Trophoblast cell (in vitro differentiated cells and primary cell): ENCODE results near the gene PUS3.

ENCODE experiments used
- DNase-seq, 2 donors: peaks; one replicate each; pipeline ENCODE4 v3.0.0-alpha.2; 2016
- H2AFZ ChIP-seq: 2 replicates; pipeline ENCODE4 v1.6.1; 2013; ENCODE audit warnings: low read length, moderate library complexity, mild to moderate bottlenecking; ENCODE audit not compliant: insufficient read depth, poor library complexity
- H2AK5ac ChIP-seq: 2 replicates; pipeline ENCODE4 v1.6.1; 2013; ENCODE audit warnings: mild to moderate bottlenecking, low read length
- H2BK120ac ChIP-seq: 2 replicates; pipeline ENCODE4 v1.6.1; 2013; ENCODE audit warnings: low read length, mild to moderate bottlenecking, moderate library complexity; ENCODE audit not compliant: insufficient read depth, poor library complexity
- H2BK12ac ChIP-seq: 2 replicates; pipeline ENCODE4 v1.6.1; 2013; ENCODE audit warnings: mild to moderate bottlenecking, low read length, moderate library complexity
- H2BK5ac ChIP-seq: 2 replicates; pipeline ENCODE4 v1.6.1; 2013; ENCODE audit warnings: low read length, low read depth, moderate library complexity, mild to moderate bottlenecking; ENCODE audit not compliant: poor library complexity
- H3K14ac ChIP-seq: 2 replicates; pipeline ENCODE4 v1.6.1; 2013; ENCODE audit warnings: mild to moderate bottlenecking, low read length
- H3K18ac ChIP-seq: 2 replicates; pipeline ENCODE4 v1.6.1; 2013; ENCODE audit warnings: mild to moderate bottlenecking, low read length
- H3K23ac ChIP-seq: 2 replicates; pipeline ENCODE4 v1.6.1; 2013; ENCODE audit warnings: low read length
- H3K27ac ChIP-seq: 2 replicates; pipeline ENCODE4 v1.5.1; 2013; ENCODE audit warnings: low read depth, mild to moderate bottlenecking, inconsistent platforms, low read length, moderate library complexity
- H3K27me3 ChIP-seq: 2 replicates; pipeline ENCODE4 v1.6.1; 2013; ENCODE audit warnings: inconsistent platforms, mild to moderate bottlenecking, low read length, moderate library complexity; ENCODE audit not compliant: insufficient read depth
- H3K36me3 ChIP-seq, 2 experiments: 1 replicate in 1 of 2; 2 replicates in 1 of 2; pipeline ENCODE4 v1.6.1; 2013; ENCODE audit warnings: low read length in 2 of 2, mild to moderate bottlenecking in 2 of 2, moderate library complexity in 1 of 2; ENCODE audit not compliant: insufficient read depth in 2 of 2, control insufficient read depth in 1 of 2
- H3K4ac ChIP-seq: 2 replicates; pipeline ENCODE4 v1.6.1; 2013; ENCODE audit warnings: low read depth, mild to moderate bottlenecking, low read length, moderate library complexity
- H3K4me1 ChIP-seq, 2 experiments: 1 replicate in 1 of 2; 2 replicates in 1 of 2; pipeline ENCODE4 v1.6.1; 2013; ENCODE audit warnings: low read length in 2 of 2, mild to moderate bottlenecking in 2 of 2, moderate library complexity in 1 of 2; ENCODE audit not compliant: insufficient read depth in 2 of 2, control insufficient read depth in 1 of 2
- H3K4me2 ChIP-seq: 2 replicates; pipeline ENCODE4 v1.6.1; 2013; ENCODE audit warnings: inconsistent platforms, mild to moderate bottlenecking, low read length, moderate library complexity
- H3K4me3 ChIP-seq: 2 replicates; pipeline ENCODE4 v1.5.1; 2013; ENCODE audit warnings: mild to moderate bottlenecking, low read depth, low read length, inconsistent platforms
- H3K79me1 ChIP-seq: one replicate; pipeline ENCODE4 v1.6.1; 2013; ENCODE audit warnings: low read length
- H3K79me2 ChIP-seq: 2 replicates; pipeline ENCODE4 v1.6.1; 2013; ENCODE audit warnings: low read length, mild to moderate bottlenecking; ENCODE audit not compliant: control insufficient read depth, insufficient read depth, poor library complexity
- H3K9ac ChIP-seq: 2 replicates; pipeline ENCODE4 v1.6.1; 2013; ENCODE audit warnings: mild to moderate bottlenecking, low read length
- H3K9me3 ChIP-seq: 2 replicates; pipeline ENCODE4 v1.6.1; 2013; ENCODE audit warnings: low read depth, mild to moderate bottlenecking, control low read depth, inconsistent platforms, low read length; ENCODE audit not compliant: insufficient read depth
- H4K12ac ChIP-seq: 2 replicates; pipeline ENCODE4 v1.6.1; 2013; ENCODE audit warnings: low read depth, mild to moderate bottlenecking, low read length, moderate library complexity
- H4K8ac ChIP-seq: 2 replicates; pipeline ENCODE4 v1.6.1; 2013; ENCODE audit warnings: low read depth, mild to moderate bottlenecking, low read length, moderate library complexity
- H4K91ac ChIP-seq: one replicate; pipeline ENCODE4 v1.6.1; 2013; ENCODE audit warnings: low read depth, mild to moderate bottlenecking, low read length, moderate library complexity
- WGBS: extraction: QIAGEN DNeasy Blood & Tissue Kit; methylation state at CpG from one replicate; pipeline ENCODE4 v1.1.7; 2013; ENCODE audit warnings: missing lambda C conversion rate; ENCODE audit not compliant: insufficient read length, insufficient coverage; ENCODE audit errors: extremely low coverage; 5-methylcytosine and 5-hydroxymethylcytosine counted together

Gene PUS3

DNA sequence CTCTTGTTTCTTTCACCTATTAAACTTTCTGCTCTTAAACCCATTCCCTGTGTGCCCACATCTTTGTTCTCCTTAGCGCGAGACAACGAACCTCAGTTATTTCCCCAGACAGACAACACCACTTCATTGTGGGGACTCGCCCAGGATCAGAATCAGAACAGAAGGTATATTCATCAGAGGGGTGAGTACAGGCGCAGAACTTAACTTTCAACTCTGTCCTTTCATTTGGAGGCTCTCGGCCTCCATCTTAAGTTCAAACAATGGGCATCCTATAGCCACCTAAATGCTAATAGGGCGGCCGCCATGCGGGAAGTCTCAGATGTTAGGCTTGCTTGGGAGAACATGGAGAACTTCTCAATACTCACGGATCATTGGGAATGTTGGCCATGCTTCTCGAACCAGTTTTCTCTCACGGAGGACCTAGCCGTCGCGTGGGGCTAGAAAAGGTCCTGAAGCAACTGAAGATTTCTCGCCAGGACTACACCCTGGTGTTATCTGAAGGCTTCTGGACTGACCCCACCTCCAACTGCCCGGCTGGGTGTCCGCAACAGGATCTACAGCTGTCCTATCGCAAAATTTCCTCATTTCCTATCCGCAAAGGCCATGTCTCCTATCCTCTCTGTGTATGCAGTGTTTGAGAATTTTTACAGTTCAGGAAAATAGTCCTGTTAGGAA is 29.0 kb downstream of the PUS3 start:
- WGBS, result no CpG with 5 or more reads among the region's 20 CpGs
- H3K23ac ChIP-seq, result no peak overlapping the region
- H2BK120ac ChIP-seq, result no peak overlapping the region

DNA sequence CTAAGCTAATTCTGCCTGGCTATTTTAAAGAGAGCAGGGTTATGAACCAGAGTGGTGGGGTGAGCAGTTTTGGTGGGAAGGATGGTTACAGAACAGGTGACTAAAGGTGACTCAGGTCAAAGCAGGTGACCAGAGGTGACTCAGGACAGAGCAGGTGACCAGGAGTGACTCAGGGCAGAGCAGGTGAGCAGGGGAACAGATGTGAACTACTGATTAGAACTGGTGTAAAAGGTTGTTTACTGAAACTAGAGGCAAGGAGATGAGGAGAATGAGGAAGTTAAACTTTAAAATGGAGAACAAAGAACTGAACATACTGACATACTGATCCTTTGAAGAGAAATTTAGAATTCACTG is 30.9 kb downstream of the PUS3 start:
- H3K27ac ChIP-seq, result no peak overlapping the region
- no peak overlapping the region for H3K14ac ChIP-seq
- no peaks in the 10 kb centered on the region for H3K36me3 ChIP-seq
- no peak overlapping the region for H3K4me2 ChIP-seq
- no peak overlapping the region for H4K8ac ChIP-seq
- H3K79me2 ChIP-seq, result no peaks in the 10 kb centered on the region
- DNase-seq, result peak; percentile 44 to 69
- H2BK12ac ChIP-seq, result no peak overlapping the region
- H3K27me3 ChIP-seq, result no peaks in the 10 kb centered on the region
- H2BK5ac ChIP-seq, result no peak overlapping the region
- H3K79me1 ChIP-seq, result no peaks in the 10 kb centered on the region
- H3K4me1 ChIP-seq, result no peaks in the 10 kb centered on the region
- no peak overlapping the region for H3K23ac ChIP-seq
- no peak overlapping the region for H3K18ac ChIP-seq
- H2BK120ac ChIP-seq, result no peak overlapping the region
- H2AK5ac ChIP-seq, result no peak overlapping the region
- no peak overlapping the region for H4K91ac ChIP-seq
- no peak overlapping the region for H2AFZ ChIP-seq
- no peak overlapping the region for H3K4me3 ChIP-seq
- H4K12ac ChIP-seq, result no peak overlapping the region
- no peak overlapping the region for H3K4ac ChIP-seq
- H3K9ac ChIP-seq, result no peak overlapping the region
- H3K9me3 ChIP-seq, result peaks cover 2% of the 10 kb centered on the region

More for the DNA sequence above, 29.0 kb downstream of the PUS3 start:
- H3K9ac ChIP-seq, result no peak overlapping the region
- H3K14ac ChIP-seq, result no peak overlapping the region
- no peak overlapping the region for H3K4ac ChIP-seq
- no peak overlapping the region for H4K91ac ChIP-seq
- no peak overlapping the region for H3K18ac ChIP-seq
- H4K8ac ChIP-seq, result no peak overlapping the region
- H3K4me1 ChIP-seq, result no peaks in the 10 kb centered on the region
- no peak overlapping the region for H2BK12ac ChIP-seq
- no peaks in the 10 kb centered on the region for H3K27me3 ChIP-seq
- no peaks in the 10 kb centered on the region for H3K36me3 ChIP-seq
- no peak for DNase-seq
- no peak overlapping the region for H3K27ac ChIP-seq
- peaks cover 2% of the 10 kb centered on the region for H3K9me3 ChIP-seq
- no peaks in the 10 kb centered on the region for H3K79me1 ChIP-seq
- H3K79me2 ChIP-seq, result no peaks in the 10 kb centered on the region
- no peak overlapping the region for H2AK5ac ChIP-seq
- no peak overlapping the region for H2AFZ ChIP-seq
- no peak overlapping the region for H3K4me2 ChIP-seq
- no peak overlapping the region for H3K4me3 ChIP-seq
- H2BK5ac ChIP-seq, result no peak overlapping the region
- no peak overlapping the region for H4K12ac ChIP-seq

DNA sequence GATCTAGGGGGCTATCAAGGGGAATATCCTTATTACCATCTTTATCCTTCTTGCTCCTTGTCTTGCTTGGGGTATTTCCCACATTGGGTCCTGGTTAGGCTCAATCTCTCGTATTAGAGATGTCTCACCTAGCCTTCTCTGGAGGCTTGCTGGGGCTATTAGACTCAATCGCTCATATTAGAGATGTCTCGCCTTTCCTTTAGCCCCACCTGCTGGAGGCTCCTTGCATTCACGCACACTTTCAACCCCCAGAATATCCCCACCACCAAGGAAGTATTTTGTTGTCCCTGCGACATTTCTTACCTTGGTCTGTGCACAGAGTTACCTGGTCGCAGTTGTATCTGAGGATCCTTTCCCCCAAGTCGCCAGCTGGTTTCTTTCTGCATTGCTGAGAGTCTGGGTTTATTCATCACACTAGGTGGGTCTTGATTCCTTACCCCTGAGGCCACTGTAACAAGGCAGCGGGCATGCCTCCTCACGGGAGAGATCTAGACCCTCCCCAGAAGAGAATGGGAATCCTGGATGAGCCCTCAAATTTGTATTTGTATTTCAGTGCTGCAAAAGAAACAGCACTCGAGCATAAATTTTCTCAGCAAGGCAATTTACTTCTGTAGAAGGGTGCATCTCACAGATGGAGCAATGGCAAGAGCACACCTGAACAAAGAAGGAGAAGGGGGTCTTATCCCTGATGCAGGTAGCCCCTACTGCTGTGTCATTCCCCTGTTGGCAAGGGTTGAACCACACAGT is 31.4 kb downstream of the PUS3 start:
- H3K14ac ChIP-seq, result no peak overlapping the region
- H3K27ac ChIP-seq, result no peak overlapping the region
- peak in 1 of 2 donors; percentile 43 for DNase-seq
- H3K18ac ChIP-seq, result no peak overlapping the region
- H3K36me3 ChIP-seq, result no peaks in the 10 kb centered on the region
- no peaks in the 10 kb centered on the region for H3K79me2 ChIP-seq
- WGBS, result no CpG with 5 or more reads among the region's 10 CpGs
- no peak overlapping the region for H3K4me2 ChIP-seq
- no peak overlapping the region for H4K8ac ChIP-seq
- H3K9ac ChIP-seq, result no peak overlapping the region
- no peaks in the 10 kb centered on the region for H3K79me1 ChIP-seq
- peaks cover 2% of the 10 kb centered on the region for H3K9me3 ChIP-seq
- no peak overlapping the region for H3K4me3 ChIP-seq
- no peak overlapping the region for H2AFZ ChIP-seq
- H3K4me1 ChIP-seq, result no peaks in the 10 kb centered on the region
- no peak overlapping the region for H3K4ac ChIP-seq
- H2AK5ac ChIP-seq, result no peak overlapping the region
- H3K23ac ChIP-seq, result no peak overlapping the region
- H4K12ac ChIP-seq, result no peak overlapping the region
- no peak overlapping the region for H2BK12ac ChIP-seq
- H3K27me3 ChIP-seq, result no peaks in the 10 kb centered on the region
- no peak overlapping the region for H4K91ac ChIP-seq
- no peak overlapping the region for H2BK5ac ChIP-seq
- no peak overlapping the region for H2BK120ac ChIP-seq

DNA sequence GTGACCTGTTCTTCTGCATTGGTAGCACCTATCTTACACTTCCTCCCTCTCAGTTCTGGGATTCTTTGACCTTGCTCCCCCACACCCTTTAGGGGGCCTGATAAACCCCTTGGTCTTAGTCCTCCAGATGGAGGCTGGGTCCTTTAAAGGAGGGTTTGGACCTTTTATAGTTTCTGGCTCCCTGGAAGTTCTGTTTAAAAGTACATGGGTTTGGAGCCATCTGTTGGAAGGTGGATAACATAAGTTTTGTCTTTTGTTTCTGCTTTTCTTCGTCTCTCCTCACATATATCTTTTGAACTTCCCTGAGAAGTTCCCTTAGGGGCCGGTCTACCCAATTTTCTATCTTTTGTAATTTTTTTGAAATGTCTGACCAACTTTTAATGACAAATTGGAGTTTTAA is 33.5 kb downstream of the PUS3 start:
- no peaks in the 10 kb centered on the region for H3K4me1 ChIP-seq
- H3K23ac ChIP-seq, result no peak overlapping the region
- no peak overlapping the region for H3K4me2 ChIP-seq
- H3K27me3 ChIP-seq, result no peaks in the 10 kb centered on the region
- H3K18ac ChIP-seq, result no peak overlapping the region
- no peak overlapping the region for H2BK5ac ChIP-seq
- H3K9ac ChIP-seq, result no peak overlapping the region
- no peak overlapping the region for H3K4ac ChIP-seq
- no peak overlapping the region for H2AFZ ChIP-seq
- DNase-seq, result no peak
- no peak overlapping the region for H3K27ac ChIP-seq
- H3K79me1 ChIP-seq, result no peaks in the 10 kb centered on the region
- no peak overlapping the region for H4K12ac ChIP-seq
- no CpG with 5 or more reads among the region's 2 CpGs for WGBS
- no peaks in the 10 kb centered on the region for H3K36me3 ChIP-seq
- H3K9me3 ChIP-seq, result peaks cover 2% of the 10 kb centered on the region
- no peak overlapping the region for H2AK5ac ChIP-seq
- H3K79me2 ChIP-seq, result no peaks in the 10 kb centered on the region
- no peak overlapping the region for H2BK12ac ChIP-seq
- H4K8ac ChIP-seq, result no peak overlapping the region
- no peak overlapping the region for H2BK120ac ChIP-seq
- H4K91ac ChIP-seq, result no peak overlapping the region
- H3K14ac ChIP-seq, result no peak overlapping the region
- H3K4me3 ChIP-seq, result no peak overlapping the region
